GM12875 (cell line): ENCODE measurements around the gene MRPL40.

Experiments
- H3K4me3 ChIP-seq: one replicate; pipeline ENCODE4 v1.5.1; 2011; ENCODE audit warnings: low read depth, low read length, control low read depth
- CTCF ChIP-seq: IDR thresholded peaks from 2 replicates; pipeline ENCODE4 v1.5.1; 2011; ENCODE audit warnings: low read depth, mild to moderate bottlenecking, control low read depth, inconsistent platforms, low read length, moderate library complexity, borderline replicate concordance; ENCODE audit not compliant: insufficient read depth

Gene MRPL40

GRCh38 chr22:19455585-19456370 is 23.4 kb downstream of the MRPL40 start:
- TF ChIP-seq CTCF = no peak
- H3K4me3 ChIP-seq = no peak overlapping the region

- H3K4me3 ChIP-seq = no peak overlapping the region
- TF ChIP-seq CTCF = no peak
These were observed 24.2 kb downstream of the MRPL40 start for GRCh38 chr22:19456541-19456940.

GRCh38 chr22:19457828-19458428 is 25.6 kb downstream of the MRPL40 start:
- TF ChIP-seq CTCF = no peak
- no peak overlapping the region for H3K4me3 ChIP-seq

- no peak overlapping the region for H3K4me3 ChIP-seq
- TF ChIP-seq CTCF = no peak
These were observed 27.7 kb downstream of the MRPL40 start for GRCh38 chr22:19460036-19460435.

GRCh38 chr22:19461506-19461905 is 29.2 kb downstream of the MRPL40 start:
- TF ChIP-seq CTCF = no peak
- H3K4me3 ChIP-seq = no peak overlapping the region

GRCh38 chr22:19463008-19463407 is 30.7 kb downstream of the MRPL40 start:
- no peak overlapping the region for H3K4me3 ChIP-seq
- TF ChIP-seq CTCF = no peak
